SK-N-SH (cell line): Measurements from ENCODE around the gene GAGE10.

Experiments used
- CTCF ChIP-seq: fragments of 200-600 bp; sonication (generic); IDR thresholded peaks from 2 replicates; pipeline ENCODE4 v1.6.1; 2017; ENCODE audit warnings: antibody characterized with exemption, mild to moderate bottlenecking, moderate library complexity
- EP300 ChIP-seq, 2 experiments: IDR thresholded peaks; 2 replicates each; pipeline versions ENCODE4 v1.4.0 to v1.6.1; 2012; ENCODE audit warnings: borderline replicate concordance in 1 of 2, low read depth in 1 of 2, low read length in 1 of 2
- POLR2AphosphoS5 ChIP-seq: IDR thresholded peaks from 2 replicates; pipeline ENCODE4 v1.6.1; 2012; ENCODE audit warnings: low read depth, low read length
- RAD21 ChIP-seq: IDR thresholded peaks from 2 replicates; pipeline ENCODE4 v1.6.1; 2012; ENCODE audit warnings: mild to moderate bottlenecking, low read length
- RFX5 ChIP-seq: IDR thresholded peaks from 2 replicates; pipeline ENCODE4 v1.6.1; 2012; ENCODE audit warnings: mild to moderate bottlenecking, improper control_type of control experiment, low read length
- SMC3 ChIP-seq: IDR thresholded peaks from 2 replicates; pipeline ENCODE4 v1.6.1; 2012; ENCODE audit warnings: low read depth, low read length, improper control_type of control experiment
- TEAD4 ChIP-seq: IDR thresholded peaks from 2 replicates; pipeline ENCODE4 v1.4.0; 2012; ENCODE audit warnings: mild to moderate bottlenecking, borderline replicate concordance; ENCODE audit not compliant: insufficient read depth
- ZBTB33 ChIP-seq: IDR thresholded peaks from 2 replicates; pipeline ENCODE4 v1.4.0; 2012; ENCODE audit warnings: low read depth, borderline replicate concordance
- TF ChIP-seq, protein P1 (sequence below): IDR thresholded peaks from 2 replicates; pipeline ENCODE4 v1.6.1; 2012; ENCODE audit warnings: mild to moderate bottlenecking, low read depth, low read length, moderate library complexity

DNA sequence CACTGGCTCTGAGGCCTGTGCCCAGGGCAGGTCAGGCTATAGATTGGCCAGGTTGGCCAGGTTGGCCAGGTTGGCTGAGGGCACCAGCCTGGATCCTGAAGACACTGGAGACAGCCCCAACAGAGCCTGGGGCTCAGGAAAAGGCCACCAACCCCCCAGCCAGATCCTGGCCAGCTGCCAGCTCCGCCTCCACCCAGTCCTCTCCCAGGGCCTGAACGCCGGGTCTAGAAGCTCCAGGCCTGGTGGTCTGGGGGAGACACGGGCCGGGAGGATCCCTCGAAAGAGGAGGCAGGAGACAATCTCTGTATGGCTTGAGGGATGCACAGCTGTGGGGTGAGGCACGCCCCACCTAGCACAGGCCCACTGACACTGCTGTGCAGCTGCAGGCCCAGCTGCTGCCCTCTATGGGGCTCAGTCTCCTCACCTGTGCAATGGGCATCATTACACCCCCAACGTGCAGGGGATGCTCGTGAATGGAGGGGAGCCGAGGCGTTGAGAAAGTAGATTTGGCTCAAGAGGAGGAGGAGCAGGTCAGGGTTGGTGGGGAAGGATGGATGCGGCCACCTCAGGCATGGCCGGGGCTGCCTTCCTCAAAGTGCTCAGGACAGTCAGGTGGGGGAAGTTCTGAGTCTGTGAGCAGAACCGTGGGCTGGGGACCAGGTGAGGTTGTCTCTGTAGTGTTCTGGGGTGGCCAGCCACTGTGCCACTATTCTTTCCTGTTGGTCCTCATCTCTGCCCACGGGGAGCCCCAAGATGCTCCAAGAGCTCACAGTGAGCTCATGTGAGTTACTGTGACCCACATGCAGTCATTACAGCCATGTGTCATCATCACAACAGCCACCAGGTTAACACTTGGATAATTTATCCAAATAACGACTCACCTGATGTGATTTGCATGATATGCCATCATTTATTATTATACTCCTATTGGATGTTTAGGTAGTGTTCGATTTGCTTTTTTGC is 10.8 kb upstream of the GAGE10 start:
- TF ChIP-seq CTCF (no peak), POLR2AphosphoS5 (no peak), ZBTB33 (no peak), TEAD4 (no peak), EP300 (IDR thresholded peaks at IDR 0.05; ENCODE audit: borderline replicate concordance in 1 of 2, low read depth in 1 of 2, low read length in 1 of 2) (no peak), SMC3 (no peak), RAD21 (no peak), RFX5 (no peak)
- TF ChIP-seq, protein P1, sequence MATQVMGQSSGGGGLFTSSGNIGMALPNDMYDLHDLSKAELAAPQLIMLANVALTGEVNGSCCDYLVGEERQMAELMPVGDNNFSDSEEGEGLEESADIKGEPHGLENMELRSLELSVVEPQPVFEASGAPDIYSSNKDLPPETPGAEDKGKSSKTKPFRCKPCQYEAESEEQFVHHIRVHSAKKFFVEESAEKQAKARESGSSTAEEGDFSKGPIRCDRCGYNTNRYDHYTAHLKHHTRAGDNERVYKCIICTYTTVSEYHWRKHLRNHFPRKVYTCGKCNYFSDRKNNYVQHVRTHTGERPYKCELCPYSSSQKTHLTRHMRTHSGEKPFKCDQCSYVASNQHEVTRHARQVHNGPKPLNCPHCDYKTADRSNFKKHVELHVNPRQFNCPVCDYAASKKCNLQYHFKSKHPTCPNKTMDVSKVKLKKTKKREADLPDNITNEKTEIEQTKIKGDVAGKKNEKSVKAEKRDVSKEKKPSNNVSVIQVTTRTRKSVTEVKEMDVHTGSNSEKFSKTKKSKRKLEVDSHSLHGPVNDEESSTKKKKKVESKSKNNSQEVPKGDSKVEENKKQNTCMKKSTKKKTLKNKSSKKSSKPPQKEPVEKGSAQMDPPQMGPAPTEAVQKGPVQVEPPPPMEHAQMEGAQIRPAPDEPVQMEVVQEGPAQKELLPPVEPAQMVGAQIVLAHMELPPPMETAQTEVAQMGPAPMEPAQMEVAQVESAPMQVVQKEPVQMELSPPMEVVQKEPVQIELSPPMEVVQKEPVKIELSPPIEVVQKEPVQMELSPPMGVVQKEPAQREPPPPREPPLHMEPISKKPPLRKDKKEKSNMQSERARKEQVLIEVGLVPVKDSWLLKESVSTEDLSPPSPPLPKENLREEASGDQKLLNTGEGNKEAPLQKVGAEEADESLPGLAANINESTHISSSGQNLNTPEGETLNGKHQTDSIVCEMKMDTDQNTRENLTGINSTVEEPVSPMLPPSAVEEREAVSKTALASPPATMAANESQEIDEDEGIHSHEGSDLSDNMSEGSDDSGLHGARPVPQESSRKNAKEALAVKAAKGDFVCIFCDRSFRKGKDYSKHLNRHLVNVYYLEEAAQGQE: no peak
